Globus pallidus (tissue), 1 donor: ENCODE data around the gene LAMA2.
"Not testable (repeated sequence)": the region's sequence is repeated elsewhere in the genome, so short reads cannot be mapped to it uniquely, and the experiment has no call there.

Experiments
- DNase-seq: peaks from one replicate; pipeline ENCODE4 v3.0.0-alpha.2; 2015; ENCODE audit warnings: low spot score

The LAMA2 gene

DNA sequence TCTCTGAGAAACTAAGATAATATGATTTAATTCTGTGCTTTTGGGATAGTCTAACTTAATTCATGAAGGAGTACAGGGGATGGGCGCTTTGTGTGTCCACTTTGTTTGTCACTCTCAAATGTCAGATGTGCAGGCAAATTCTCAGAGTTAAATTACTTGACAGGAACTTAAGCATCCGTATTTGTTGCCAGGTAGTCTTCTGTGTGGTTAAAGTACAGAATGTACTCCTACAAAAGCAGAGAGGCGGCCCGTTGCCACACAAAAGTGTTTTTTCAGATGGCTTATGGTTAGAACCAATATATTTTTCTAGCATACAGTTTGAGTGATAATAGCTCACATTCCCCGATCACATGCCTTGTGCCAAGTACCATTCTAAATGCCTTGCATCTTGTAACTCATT, 234.4 kb downstream of the LAMA2 start:
- DNase-seq, result no peak

DNA sequence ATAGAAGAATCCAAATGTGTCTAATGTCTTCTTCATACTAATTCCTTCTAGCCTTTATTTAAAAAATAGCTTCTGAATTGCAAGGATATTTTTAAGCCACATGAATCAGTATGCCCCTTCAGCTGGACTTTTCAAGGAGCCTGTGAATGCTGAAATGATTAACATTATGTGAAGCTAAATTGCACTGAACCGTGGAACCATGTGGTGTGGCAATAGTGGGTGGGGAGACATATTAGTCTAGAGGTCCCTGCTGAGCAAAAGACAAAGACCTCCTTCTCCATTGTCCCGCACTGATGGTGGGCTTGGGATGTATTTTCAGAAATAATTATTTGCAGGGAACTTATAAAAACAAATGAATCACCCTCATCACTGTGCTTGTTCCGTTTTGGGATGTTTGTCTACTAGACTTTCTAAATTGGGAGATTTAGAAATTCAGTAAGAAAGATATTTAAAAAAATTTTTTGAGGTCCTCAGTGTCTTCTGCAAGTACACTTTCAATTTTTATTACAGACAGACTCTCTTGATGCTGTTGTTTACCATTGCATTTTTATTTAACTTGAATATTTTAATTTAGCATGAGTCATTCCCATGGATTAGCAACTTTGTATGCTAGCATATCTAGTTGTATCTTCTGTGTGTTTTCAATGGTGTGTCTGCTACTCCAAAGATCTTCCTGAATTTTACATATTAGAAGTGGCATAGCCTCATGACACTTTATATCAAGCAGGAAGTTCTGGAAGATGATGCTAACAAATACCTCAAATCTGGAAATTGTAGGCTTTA, 238.1 kb downstream of the LAMA2 start:
- no peak for DNase-seq

DNA sequence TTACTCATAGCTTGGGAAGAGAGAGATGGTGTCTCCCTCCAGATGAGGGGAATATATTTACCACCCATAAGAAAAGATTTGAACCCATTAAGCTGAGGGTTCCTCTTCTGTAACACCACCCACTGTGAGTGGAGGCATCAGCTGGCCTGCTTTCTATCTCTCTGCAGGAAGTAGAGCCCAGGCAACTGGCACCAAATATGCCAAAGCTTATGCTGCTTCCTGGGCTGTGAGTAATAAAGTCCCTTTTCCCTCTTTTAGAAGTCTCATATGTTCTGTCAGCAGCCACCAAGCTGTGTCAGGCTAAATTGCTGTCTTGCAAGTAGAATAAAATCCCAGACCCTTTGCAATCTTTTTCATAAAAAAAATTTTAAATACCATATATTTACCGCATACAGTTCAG, 241.4 kb downstream of the LAMA2 start:
- DNase-seq, result no peak

DNA sequence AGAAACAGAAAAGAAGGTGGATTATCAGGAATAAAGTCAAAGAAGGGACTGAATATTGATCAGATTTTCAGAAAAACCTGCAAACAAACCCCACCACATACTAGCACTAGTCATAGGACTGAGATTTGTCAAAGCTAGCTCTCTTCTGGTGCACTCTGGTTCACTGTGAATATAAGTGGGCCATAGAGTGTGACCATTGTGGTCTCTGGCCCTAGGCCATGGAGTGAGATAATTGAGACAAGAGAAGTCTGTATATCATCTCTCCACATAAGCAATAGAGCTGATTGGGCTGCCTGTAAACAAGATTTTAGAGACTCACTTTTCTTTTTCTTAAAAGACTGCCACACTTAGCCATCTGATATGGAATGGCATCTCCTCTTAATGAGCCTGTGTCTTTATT, 247.2 kb downstream of the LAMA2 start:
- no peak for DNase-seq

DNA sequence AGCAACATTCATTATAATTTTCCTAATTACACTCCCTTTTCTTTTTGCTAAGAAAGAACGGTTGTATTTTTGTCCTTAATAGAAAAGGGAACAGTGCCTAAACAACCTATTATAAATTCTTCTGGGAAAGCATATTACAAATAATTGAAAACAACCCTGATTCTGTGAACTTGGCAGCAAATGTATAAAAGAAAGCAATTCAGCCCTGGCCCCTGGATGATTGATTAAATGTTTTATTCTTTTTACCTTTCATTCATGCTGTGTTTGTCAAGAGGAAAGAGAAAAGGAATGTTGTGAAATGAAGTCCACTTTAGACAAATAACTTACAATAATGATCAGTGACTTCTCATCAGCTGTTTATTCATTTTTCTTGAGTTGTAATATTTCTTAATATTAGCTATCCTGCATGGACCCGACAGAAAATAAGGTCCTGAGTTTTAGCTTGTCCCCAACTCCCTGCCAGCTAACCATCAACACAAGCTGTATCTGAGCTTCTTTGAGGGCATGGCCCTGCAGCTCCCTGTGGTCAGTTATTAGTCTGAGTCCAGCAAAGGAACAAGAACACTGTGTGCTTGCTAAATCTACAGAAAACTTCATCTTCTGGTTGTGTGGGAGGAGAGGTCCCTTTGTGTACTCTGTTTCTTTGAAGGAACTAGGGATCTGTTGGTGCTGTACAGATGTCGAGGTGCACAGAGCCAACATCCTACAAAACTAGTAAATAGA, 248.2 kb downstream of the LAMA2 start:
- no peak for DNase-seq

DNA sequence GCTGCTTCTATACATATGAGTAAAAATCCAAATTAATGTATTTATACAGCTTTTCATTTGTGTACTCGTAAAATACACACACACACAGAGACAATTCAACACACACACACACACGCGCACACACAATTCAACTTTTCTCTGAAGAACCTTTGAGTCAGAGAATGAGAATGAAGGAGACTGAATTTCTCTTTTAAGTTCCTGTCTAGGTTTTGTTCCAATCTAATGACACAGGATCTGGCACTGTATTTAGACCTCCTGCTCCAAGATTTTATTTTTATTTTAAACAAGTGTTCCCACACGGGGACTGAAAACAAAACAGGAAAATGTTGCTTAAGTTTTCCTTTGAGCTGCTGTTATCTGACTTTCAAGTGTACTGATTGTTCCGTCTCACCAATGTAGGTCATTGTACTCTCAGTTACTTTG, 250.8 kb downstream of the LAMA2 start:
- peak; percentile 63 for DNase-seq

DNA sequence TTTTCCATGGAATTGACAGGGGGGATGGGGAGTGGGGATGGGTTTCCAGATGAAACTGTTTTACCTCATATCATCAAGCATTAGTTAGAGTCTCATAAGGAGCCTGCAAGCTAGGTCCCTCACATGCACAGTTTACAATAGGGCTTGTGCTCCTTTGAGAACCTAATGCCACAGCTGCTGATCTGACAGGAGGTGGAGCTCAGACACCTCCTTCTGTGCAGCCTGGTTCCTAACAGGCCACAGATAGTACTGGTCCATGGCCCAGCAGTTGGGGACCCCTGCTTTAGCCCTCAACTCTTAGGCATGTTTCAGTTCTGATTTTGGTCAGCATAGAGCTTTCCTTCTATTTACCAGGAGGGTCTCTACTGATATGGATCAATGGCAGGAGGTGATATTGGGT, 251.6 kb downstream of the LAMA2 start:
- peak; percentile 65 for DNase-seq

DNA sequence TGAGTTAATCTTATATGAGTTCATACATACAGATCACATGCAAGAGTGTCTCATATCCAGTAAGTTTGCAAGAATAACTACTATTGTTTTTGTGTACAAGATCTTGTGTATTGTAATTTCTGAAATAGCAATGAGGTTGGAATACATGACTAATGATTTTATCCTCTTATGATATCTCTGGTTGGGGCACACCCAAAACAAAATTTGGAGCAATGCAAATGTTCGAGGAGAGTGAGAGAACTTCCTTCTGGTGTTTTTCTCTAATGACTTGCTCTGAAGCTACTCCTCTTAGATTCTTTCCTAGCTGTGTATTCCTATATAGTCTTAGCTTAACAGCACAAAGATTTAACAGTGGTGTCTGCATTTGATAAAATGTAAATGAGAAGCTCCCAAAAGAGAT, 252.5 kb downstream of the LAMA2 start:
- no peak for DNase-seq

DNA sequence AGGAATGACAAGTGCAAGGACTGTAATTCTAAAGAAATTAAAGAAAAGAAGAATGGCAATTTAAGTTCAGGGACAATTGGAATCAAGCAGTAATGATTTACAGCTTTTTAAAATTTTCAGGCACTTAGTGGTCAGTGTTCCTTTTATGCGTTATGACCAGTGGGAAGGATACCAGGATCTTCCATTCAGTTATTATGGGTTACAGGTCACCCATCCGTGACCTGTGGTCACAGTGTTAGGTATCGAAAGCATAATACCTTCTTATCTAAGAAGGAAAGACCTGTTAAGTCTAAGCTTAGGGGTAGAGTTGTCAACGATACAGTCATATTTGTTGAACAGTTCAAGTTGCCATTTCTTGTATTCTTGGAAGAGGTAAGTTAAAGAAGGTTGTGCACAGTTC, 253.8 kb downstream of the LAMA2 start:
- DNase-seq, result no peak

DNA sequence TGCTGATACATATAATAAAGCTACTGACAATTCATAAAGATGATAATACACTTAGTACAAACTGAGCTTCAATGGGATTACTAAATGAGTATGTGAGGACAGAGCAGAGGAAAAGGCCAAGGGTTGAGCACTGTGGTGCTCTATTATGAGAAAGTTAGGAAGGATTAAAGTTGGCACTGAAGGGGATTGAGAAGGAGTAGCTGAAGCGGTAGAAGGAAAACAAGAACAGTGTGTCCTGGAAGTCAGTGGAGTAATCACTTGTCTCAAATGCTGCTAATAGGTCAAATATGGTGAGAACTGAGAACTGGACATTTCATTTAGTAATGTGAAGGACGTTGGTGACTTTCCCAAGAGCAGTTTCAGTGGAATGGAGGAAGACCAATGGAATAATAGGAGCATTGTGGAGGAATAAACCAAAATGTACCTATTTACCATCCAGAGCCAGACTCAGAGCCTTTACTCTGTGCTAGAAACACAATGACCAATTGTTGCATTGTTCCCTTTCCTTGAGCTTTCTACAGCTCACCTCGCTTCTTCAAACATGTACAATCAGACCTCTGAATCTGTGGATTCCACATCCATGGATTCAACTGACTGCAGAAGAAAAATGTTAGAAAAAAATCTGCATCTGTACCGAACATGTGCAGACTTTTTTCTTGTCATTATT, 255.9 kb downstream of the LAMA2 start:
- DNase-seq, result peak; percentile 60

DNA sequence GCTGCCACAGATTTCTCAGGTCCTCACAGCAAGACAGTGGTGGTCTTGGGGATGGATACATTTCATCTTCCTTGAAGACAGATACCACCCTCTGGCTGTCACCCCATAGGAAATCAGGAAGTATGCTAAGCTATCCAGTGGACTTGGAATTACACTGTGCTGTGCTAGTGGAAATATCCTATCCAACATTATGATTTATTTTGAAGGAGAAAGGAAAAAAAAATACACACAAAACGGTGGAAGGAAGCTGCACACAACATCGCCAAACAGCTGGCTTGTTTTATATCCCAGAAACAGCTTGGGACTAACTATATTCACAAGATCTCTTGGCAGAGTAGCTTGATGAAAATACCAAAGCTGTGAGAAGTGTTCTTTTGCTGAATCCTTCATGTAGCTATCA, 257.6 kb downstream of the LAMA2 start:
- no peak for DNase-seq

DNA sequence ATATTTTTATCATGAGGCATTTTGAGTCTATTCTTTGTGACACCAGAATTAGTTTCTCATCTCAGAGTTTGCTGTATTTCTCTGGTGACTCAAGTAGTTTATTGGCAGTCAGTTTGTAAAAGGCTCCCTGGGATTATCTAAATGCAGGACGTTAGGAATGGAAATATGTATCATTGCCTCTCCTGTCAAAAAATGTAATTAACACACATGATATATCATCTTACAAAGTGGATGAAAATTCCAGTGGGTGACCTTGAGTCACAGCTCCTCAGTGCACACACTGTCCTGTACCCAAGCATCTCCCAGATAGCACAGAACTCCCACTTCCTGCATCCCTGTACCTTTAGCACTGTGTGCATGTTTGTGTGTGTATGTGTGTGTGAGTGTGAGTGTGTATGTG, 258.6 kb downstream of the LAMA2 start:
- no peak for DNase-seq

DNA sequence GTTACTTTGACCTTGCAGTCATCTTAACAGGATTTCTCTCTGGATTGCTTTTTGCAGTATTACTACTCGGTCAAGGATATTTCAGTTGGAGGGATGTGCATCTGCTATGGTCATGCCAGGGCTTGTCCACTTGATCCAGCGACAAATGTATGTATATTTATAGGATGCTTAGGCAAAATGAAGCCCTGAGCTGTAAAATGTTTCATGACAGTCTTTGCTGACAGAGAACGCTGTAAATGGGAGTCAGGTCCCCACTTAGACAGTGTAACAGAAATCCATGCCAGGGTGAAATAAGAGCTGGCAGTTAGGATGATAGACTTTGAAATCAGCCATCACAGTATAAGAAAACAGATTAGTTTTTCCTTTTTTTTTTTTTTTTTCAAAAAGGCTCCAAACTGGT, 264.0 kb downstream of the LAMA2 start:
- DNase-seq, result no peak

DNA sequence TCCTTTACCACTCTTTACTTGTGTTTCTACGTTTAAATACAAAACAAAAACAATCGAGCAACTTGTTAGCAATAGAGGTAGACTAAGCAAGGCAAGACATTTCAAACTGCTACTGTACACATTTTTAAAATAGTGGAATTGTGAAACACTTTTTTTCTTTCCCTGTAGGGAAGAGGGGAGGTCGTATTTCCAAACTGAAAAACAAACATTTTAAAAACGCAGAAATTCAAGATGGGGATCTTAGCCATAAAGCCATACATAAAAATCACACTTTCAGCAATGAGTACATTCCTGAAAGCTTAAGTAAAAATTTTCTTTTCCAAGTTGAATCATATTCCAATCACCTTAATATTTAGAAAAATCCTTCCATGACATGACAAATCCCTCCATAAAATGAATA, 267.6 kb downstream of the LAMA2 start:
- no peak for DNase-seq

DNA sequence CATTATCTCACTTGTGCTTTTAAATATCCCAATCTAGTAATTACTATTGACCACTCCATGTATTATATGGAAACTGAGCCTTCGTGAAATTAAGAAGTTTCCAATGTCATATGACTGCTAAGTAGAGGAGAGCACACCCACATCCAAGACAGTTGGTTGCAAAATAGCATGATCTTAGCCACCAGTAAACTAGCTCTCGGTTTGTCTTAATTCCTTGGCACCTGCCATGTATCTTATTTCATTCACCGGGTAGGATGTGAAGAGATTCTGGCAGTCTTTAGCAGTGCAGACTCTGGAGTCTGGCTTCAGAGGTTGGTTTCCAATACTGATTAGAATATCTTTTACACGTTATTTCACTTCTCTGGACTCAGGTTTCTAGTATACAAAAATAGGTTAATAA, 270.3 kb downstream of the LAMA2 start:
- DNase-seq, result no peak

DNA sequence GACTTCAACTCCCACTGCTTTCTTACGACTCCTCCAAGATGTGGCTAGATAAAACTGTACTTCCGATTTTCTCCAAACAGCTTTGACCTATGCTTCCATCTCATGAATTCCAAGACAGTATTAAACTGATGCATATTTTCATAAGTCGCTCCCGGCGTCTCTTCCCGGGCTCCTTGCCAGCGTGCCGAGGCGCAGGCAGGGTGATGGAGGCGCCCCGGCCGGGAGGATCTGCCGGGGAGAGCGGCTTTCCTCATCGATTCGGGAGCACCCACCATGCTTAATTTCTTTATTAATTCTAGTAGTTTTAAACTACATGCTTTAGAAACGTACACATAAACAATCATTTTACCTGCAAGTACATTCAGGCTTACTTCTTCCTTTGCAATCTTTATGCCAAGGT, 276.3 kb downstream of the LAMA2 start:
- DNase-seq, result not testable (repeated sequence)

DNA sequence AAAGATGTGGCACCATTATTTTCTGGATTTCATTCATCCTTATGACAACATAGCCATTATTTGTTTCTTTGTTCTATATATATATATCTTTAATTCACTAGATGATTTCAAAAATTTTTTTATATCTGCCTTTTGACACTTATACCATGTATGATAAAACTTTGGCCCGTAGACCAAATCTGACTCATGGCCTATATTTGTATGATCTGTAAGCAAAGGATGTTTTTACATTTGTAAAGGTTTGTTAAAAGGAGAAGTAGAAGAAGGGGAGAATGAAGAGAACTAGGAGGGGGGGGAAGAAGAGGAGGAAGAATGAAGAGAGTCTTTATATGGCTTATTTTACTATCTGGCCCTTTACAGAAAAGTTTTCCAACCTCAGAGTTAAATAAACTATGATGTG, 279.7 kb downstream of the LAMA2 start:
- no peak for DNase-seq

DNA sequence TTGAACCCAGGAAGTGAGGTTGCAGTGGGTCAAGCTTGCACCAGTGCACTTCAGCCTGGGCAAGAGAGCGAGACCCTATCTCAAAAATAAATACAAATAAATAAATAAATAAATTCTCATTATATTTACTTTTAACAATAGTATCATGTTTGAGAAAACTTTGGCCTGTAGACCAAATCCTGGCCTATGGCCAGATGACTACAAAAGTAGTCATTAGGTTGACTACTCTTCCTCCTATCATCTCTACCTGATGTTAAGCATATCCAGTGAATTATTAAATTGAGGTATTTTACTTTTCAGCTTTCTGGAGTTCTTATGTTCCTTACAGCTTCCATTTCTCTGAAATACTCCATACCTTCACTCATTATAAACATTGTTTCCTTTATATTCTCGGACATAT, 280.6 kb downstream of the LAMA2 start:
- no peak for DNase-seq

DNA sequence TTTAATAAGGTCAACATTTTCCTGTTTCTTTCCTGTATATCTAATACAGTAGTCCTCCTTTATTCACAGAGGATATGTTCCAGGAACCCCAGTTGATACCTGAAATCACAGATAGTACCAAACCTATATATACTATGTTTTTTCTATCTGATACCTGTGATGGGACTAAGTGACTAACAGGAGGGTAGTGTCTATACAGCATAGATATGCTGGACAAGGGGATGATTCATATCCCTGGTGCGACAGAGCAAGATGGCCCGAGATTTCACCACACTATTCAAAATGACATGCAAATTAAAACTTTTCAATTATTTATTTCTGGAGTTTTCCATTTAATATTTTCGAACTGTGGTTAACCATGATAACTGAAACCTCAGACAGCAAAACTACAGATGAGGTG, 281.1 kb downstream of the LAMA2 start:
- DNase-seq, result no peak

DNA sequence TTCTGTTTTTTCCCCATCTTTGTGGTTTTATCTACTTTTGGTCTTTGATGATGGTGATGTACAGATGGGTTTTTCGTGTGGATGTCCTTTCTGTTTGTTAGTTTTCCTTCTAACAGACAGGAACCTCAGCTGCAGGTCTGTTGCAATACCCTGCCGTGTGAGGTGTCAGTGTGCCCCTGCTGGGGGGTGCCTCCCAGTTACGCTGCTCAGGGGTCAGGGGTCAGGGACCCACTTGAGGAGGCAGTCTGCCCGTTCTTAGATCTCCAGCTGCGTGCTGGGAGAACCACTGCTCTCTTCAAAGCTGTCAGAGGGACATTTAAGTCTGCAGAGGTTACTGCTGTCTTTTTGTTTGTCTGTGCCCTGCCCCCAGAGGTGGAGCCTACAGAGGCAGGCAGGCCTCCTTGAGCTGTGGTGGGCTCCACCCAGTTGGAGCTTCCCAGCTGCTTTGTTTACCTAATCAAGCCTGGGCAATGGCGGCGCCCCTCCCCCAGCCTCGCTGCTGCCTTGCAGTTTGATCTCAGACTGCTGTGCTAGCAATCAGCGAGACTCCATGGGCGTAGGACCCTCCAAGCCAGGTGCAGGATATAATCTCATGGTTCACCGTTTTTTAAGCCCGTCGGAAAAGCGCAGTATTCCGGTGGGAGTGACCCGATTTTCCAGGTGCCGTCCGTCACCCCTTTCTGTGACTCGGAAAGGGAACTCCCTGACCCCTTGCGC, 289.5 kb downstream of the LAMA2 start:
- DNase-seq, result not testable (repeated sequence)

DNA sequence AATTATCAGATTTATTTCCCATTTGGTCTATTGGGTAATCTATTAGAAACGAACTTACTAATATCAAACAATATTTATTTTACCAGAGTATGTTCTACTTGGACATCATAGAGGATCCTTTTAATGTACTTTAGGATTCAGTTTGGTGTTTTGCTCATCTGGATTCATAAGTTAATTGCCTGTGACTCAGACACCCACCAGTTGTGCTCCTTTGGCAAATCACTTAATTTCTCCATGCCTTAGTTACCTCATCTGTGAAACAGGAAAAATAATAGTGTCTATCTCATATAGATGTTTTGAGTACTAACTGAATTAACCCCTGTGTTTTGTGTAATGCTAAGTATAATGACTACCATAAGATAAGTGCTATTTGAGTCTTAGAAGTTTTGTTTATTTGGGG, 292.1 kb downstream of the LAMA2 start:
- no peak for DNase-seq

DNA sequence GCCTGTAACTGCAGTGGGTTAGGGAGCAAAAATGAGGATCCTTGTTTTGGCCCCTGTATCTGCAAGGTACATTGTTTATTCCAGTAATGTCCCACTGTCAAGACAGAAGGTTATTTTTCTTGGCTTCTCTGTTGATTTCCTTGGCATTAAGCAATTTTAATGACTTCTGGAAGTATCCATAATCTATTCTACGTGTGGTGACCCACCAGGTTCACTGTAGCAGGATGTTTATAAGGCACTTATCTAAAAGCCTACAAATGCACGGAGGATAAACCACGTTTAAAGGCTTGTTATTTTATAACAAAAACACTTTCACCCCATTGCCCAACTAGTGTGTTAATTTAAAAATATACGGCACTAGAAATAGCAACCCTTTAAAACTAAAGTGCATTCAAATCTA, 294.9 kb downstream of the LAMA2 start:
- no peak for DNase-seq

DNA sequence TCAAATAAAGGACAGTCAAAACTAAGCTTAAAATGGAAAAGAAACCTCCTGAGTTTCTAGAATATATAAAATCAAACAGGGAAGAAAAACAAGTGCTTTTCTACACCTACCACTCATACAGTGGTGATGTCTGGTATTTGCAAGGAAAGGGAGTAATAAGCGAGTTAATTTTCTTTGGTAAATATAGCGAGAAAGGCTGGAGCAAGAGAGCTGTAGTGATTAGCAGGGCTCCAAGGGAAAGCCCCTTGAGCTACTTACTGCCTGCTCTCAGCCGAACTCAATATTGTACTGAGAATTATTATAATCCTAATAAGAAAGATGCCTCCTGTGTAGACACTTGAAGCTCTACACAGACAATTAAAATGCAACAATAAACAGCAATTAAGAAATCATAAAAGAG, 296.3 kb downstream of the LAMA2 start:
- no peak for DNase-seq
